OCI-LY7 (cell line): ENCODE data around the gene TGM5.

Experiments used
- CTCF ChIP-seq: fragments of 200-600 bp; sonication (generic); conservative IDR thresholded peaks from 2 replicates; pipeline ENCODE4 v1.5.1; 2014; ENCODE audit warnings: mild to moderate bottlenecking, antibody characterized with exemption, low read length, moderate library complexity, mixed read lengths
- EZH2phosphoT487 ChIP-seq: fragments of 200-600 bp; sonication (generic); IDR thresholded peaks from 2 replicates; pipeline ENCODE4 v1.6.1; 2018; ENCODE audit warnings: low read depth, borderline replicate concordance, mild to moderate bottlenecking, mixed run types, antibody characterized with exemption, low read length, moderate library complexity, mixed read lengths

- TF ChIP-seq CTCF, result no peak
- no peak for TF ChIP-seq EZH2phosphoT487
Observed at GRCh38 chr15:43256341-43256740, 10.4 kb downstream of the TGM5 start.
